GM12891 (cell line): ENCODE results near the gene NSD1.
"Not testable (repeated sequence)": the region's sequence is repeated elsewhere in the genome, so short reads cannot be mapped to it uniquely, and the experiment has no call there.

Experiments
- PAX5 ChIP-seq: IDR thresholded peaks from 2 replicates; pipeline ENCODE4 v1.6.1; 2011; ENCODE audit warnings: low read length, moderate library complexity, mild to moderate bottlenecking; ENCODE audit not compliant: insufficient read depth, severe bottlenecking
- TAF1 ChIP-seq: IDR thresholded peaks from 2 replicates; pipeline ENCODE4 v1.6.1; 2011; ENCODE audit warnings: low read depth, low read length, control low read depth

- not testable (repeated sequence) for TF ChIP-seq TAF1, PAX5
These were observed 125.1 kb downstream of the NSD1 start for GRCh38 chr5:177258711-177259110.
